Naive thymus-derived CD8-positive, alpha-beta T cell (primary cell): ENCODE data around the gene AKAP17A. TPM values are rescaled to one million over a fixed set of nuclear protein-coding genes. Genes with fewer than 3 reads are reported as not detected.

Experiments used
- ATAC-seq, 2 donors: fragments of 150-1000 bp; cut with Tn5 transposase in 1 of 2; sonication (Bioruptor Pico), chemical (Tn5 transposase) in 1 of 2; 1 replicate in 1 of 2; 2 replicates in 1 of 2; pipeline ENCODE4 v1.10.0; 2021; ENCODE audit warnings: mild to moderate bottlenecking in 2 of 2, moderate library complexity in 2 of 2
- POLR2A ChIA-PET: fragments of 350-600 bp; sonication (Branson Sonifier 250); formaldehyde crosslinking; loops from one replicate; lab custom pipeline; 2021; ENCODE audit warnings: antibody characterized with exemption; lab: Charles Lee
- DNase-seq, 10 donors: peaks; one replicate each; pipeline versions ENCODE4 v3.0.0 to v3.0.0-alpha.2; 2020 to 2022
- H3K27ac Mint-ChIP-seq, 10 donors: one replicate each; pipeline ENCODE4 v1.8.0; 2020 to 2022; ENCODE audit warnings: mild to moderate bottlenecking in 10 of 10, mixed read lengths in 10 of 10, moderate library complexity in 4 of 10, inconsistent platforms in 1 of 10
- H3K27me3 Mint-ChIP-seq, 5 donors: one replicate each; pipeline ENCODE4 v1.8.0; 2021 to 2022; ENCODE audit warnings: mixed read lengths in 5 of 5
- H3K36me3 Mint-ChIP-seq, 3 donors: one replicate each; pipeline ENCODE4 v1.8.0; 2020 to 2022; ENCODE audit warnings: mixed read lengths in 3 of 3, mild to moderate bottlenecking in 2 of 3, inconsistent platforms in 1 of 3
- H3K4me1 Mint-ChIP-seq, 4 donors: one replicate each; pipeline ENCODE4 v1.8.0; 2021 to 2022; ENCODE audit warnings: mixed read lengths in 4 of 4
- H3K4me3 Mint-ChIP-seq, 10 donors: one replicate each; pipeline ENCODE4 v1.8.0; 2020 to 2022; ENCODE audit warnings: mild to moderate bottlenecking in 10 of 10, mixed read lengths in 10 of 10, moderate library complexity in 6 of 10, inconsistent platforms in 1 of 10
- H3K9me3 Mint-ChIP-seq, 9 donors: one replicate each; pipeline ENCODE4 v1.8.0; 2020 to 2022; ENCODE audit warnings: mixed read lengths in 9 of 9, mild to moderate bottlenecking in 3 of 9, inconsistent platforms in 1 of 9, moderate library complexity in 1 of 9
- polyA plus RNA-seq, 3 donors: library from polyadenylated mRNA; unstranded; fragments of 300-500 nt; fragmentation: Illumina TruSeq; gene quantifications; one replicate each; pipeline ENCODE4 v1.2.3, GENCODE V29; 2021
- total RNA-seq, 8 experiments: library from RNA in 2 of 8; stranded (reverse) in 2 of 8; gene quantifications; one replicate each; pipeline ENCODE4 v1.2.3 and lab custom pipeline; 2021 to 2026

AKAP17A gene
- total and polyA plus RNA-seq, 5 experiments from 2014 or later: 16.8 to 159 (median 56.3) TPM

DNA sequence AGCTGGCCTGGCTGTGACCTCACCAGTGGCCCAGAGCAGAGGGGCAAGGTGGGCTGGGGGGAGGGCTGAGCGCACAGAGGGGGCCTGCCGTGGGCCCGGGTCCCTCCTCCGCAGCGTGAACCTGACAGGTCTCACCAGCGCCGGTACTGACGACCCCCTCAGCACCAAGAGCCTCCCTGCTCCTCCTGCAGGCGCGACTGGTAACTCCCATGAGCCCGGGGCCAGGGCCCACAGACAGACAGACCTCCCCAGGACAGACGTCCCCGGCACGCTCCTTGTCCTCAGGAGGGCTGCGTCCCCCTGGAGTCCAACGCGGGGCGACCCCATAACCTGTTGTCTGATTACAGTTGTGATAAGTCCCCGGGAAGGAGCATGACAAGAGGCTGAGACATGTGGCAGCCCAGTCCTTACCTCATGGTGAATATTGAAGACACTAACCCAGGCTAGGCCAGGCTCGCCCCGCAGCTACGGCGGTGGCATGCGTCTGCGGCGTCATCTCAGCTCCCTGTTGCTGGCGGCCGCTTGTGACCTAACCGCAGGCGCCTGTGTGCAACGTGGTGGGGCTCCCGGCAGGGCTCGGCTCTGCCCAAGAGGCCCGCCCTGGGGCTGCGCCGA, 8.5 kb downstream of the AKAP17A start:
- Mint-ChIP-seq H3K9me3 (no peaks in the 10 kb centered on the region), H3K4me3 (no peak overlapping the region), H3K27ac (peak overlapping the region in 3 of 10 donors; percentile 18 to 90 (median 59)), H3K4me1 (peaks cover 14 to 29% (median 18%) of the 10 kb centered on the region in 4 donors), H3K36me3 (peaks cover 4 to 91% (median 31%) of the 10 kb centered on the region in 3 donors), H3K27me3 (no peaks in the 10 kb centered on the region)
- DNase-seq (peak in 1 of 10 donors; percentile 17), ATAC-seq (no peak)
- POLR2A ChIA-PET: no interaction called here

DNA sequence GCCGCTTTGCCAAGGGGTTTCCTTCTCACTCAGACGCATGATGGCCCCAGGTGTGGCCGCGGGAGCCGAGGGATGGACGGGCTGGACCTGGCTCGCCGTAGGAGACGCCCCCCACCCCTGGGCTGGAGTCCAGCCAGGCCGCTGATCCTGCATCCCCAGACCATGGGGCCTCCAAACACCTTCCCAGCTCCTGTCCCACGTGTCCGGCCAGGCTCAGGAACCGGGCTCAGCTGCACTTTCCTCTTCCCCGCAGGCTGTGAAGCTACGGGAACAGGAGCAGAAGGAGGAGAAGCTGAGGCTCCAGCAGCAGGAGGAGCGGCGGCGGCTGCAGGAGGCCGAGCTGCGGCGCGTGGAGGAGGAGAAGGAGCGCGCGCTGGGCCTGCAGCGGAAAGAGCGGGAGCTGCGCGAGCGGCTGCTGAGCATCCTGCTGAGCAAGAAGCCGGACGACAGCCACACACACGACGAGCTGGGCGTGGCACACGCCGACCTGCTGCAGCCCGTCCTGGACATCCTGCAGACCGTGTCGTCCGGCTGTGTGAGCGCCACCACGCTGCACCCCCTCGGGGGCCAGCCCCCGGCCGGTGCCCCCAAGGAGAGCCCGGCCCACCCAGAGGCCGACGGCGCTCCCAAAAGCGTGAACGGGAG, 9.1 kb downstream of the AKAP17A start:
- Mint-ChIP-seq H3K27me3 (no peaks in the 10 kb centered on the region), H3K4me3 (no peak overlapping the region), H3K4me1 (peaks cover 8 to 23% (median 14%) of the 10 kb centered on the region in 4 donors), H3K27ac (no peak overlapping the region), H3K9me3 (no peaks in the 10 kb centered on the region), H3K36me3 (peaks cover 4 to 89% (median 28%) of the 10 kb centered on the region in 3 donors)
- ATAC-seq: no peak
- POLR2A ChIA-PET: no interaction called here
- DNase-seq: no peak

DNA sequence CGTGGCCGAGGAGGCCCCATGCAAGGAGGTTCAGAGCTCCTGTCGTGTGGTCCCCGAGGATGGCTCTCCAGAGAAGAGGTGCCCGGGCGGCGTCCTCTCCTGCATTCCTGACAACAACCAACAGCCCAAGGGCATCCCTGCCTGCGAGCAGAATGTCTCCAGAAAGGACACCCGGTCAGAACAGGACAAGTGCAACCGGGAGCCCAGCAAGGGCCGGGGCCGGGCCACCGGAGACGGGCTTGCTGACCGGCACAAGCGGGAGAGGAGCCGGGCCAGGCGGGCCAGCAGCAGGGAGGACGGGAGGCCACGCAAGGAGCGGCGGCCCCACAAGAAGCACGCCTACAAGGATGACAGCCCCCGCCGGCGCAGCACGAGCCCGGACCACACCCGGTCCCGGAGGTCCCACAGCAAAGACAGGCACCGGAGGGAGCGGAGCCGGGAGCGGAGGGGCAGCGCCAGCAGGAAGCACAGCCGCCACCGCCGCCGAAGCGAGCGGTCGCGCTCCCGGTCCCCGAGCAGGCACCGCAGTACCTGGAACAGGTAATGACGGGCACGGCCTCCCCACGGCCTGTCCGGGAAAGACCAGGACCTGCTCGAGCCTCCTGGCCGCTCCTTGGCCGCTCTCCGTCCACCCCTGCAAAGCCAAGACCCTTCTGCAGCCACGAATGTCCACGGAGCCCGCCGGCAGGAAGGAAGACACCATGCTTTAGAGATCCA, 9.8 kb downstream of the AKAP17A start:
- ATAC-seq: no peak
- Mint-ChIP-seq H3K4me1 (peaks cover 4 to 21% (median 13%) of the 10 kb centered on the region in 4 donors), H3K27me3 (no peaks in the 10 kb centered on the region), H3K9me3 (no peaks in the 10 kb centered on the region), H3K36me3 (peaks cover 4 to 83% (median 26%) of the 10 kb centered on the region in 3 donors), H3K27ac (peak overlapping the region in 2 of 10 donors; percentile 27 to 35), H3K4me3 (no peak overlapping the region)
- POLR2A ChIA-PET: no interaction called here
- DNase-seq: peak in 1 of 10 donors; percentile 17

DNA sequence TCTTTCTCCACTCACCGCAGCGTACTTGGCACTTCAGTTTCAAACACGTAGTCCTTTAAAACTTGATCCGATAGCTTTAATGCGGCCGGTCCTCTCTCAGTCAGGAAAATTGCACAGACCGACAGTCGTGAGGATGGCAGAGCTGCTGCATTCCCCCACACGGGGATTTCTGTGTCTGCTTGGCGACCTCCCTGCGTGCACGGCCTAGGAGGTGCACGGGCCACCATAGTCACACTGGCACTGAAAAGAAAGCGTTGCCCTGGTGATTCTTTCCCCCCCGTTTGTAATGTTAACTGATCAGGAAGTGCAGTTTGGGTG, 10.3 kb downstream of the AKAP17A start:
- H3K4me1 Mint-ChIP-seq: peaks cover 4 to 21% (median 13%) of the 10 kb centered on the region in 4 donors
- DNase-seq (peak in 1 of 10 donors; percentile 17), ATAC-seq (no peak)
- peak overlapping the region in 3 of 10 donors; percentile 27 to 36 (median 35) for H3K27ac Mint-ChIP-seq
- H3K4me3 Mint-ChIP-seq: no peak overlapping the region
- H3K9me3 Mint-ChIP-seq: no peaks in the 10 kb centered on the region
- no peaks in the 10 kb centered on the region for H3K27me3 Mint-ChIP-seq
- peaks cover 4 to 80% (median 26%) of the 10 kb centered on the region in 3 donors for H3K36me3 Mint-ChIP-seq
- POLR2A ChIA-PET: no interaction called here

DNA sequence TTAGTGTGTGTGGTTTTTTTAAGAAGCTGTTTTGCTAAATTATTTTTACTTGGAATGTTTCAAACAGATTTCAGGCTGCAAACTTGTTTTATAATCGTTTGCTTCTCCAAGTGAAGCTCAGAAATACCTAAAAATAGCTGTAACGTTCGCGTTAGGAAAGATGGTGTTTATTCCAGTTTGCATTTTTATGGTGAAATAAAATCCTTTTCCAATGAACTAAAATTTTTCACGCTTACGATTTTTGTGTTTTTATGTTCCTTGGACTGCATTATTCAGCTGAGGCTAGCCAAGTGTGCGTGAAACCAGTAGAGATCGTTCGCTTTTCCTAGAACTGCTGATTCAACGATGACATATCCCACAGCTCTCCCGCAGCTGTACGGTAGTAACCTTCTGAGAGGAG, 10.9 kb downstream of the AKAP17A start:
- no peak for ATAC-seq
- H3K9me3 Mint-ChIP-seq: no peaks in the 10 kb centered on the region
- peak in 1 of 10 donors; percentile 5 for DNase-seq
- POLR2A ChIA-PET: no interaction called here
- H3K36me3 Mint-ChIP-seq: peaks cover 4 to 74% (median 23%) of the 10 kb centered on the region in 3 donors
- H3K4me1 Mint-ChIP-seq: peaks cover 0 to 17% (median 11%) of the 10 kb centered on the region in 4 donors
- no peak overlapping the region for H3K4me3 Mint-ChIP-seq
- H3K27me3 Mint-ChIP-seq: no peaks in the 10 kb centered on the region
- no peak overlapping the region for H3K27ac Mint-ChIP-seq

DNA sequence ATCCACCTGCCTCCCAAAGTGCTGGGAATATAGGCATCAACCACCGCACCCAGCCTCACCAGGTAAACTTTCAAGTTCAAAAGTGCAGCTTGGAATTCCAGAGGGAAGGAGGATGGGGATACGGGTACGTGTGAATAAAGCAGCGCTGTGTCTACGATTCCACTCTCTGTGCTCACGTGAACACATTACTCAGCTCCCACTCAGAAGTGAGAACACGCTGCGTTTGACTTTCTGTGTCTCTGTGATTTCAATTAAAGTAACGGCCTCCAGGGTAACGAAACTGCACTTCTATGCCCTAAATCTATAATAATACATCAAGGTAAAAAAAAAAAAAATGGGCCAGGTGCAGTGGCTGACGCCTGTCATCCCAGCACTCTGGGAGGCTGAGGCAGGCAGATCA, 15.1 kb downstream of the AKAP17A start:
- Mint-ChIP-seq H3K27ac (no peak overlapping the region), H3K4me3 (no peak overlapping the region), H3K9me3 (no peaks in the 10 kb centered on the region), H3K36me3 (peaks cover 4 to 39% (median 18%) of the 10 kb centered on the region in 3 donors), H3K27me3 (no peaks in the 10 kb centered on the region), H3K4me1 (peaks cover 0 to 16% (median 8%) of the 10 kb centered on the region in 4 donors)
- DNase-seq (no peak), ATAC-seq (no peak)
- POLR2A ChIA-PET: no interaction called here

DNA sequence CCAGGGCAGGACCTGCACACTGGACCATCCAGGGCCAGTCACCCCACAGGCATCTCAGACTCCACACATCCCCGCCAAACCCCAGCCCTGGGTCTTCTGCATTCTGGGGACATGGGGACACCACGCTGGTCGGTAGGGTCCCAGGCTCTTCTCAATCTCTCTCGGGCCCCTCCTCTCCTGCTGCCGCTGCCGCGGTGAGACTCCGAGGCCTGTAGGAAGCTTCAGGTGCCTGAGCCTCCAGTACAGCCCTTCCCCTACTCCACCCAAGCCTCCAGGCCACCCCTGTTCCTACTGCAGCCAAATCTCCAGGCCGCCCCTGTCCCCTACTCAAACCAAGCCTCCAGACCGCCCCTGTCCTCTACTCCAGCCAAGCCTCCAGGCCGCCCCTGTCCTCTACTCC, 17.9 kb downstream of the AKAP17A start:
- POLR2A ChIA-PET: no interaction called here
- peaks cover 0 to 13% (median 4%) of the 10 kb centered on the region in 3 donors for H3K36me3 Mint-ChIP-seq
- H3K4me1 Mint-ChIP-seq: peaks cover 0 to 11% (median 3%) of the 10 kb centered on the region in 4 donors
- no peaks in the 10 kb centered on the region for H3K9me3 Mint-ChIP-seq
- DNase-seq: no peak
- H3K27ac Mint-ChIP-seq: peak overlapping the region in 1 of 10 donors; percentile 60
- H3K4me3 Mint-ChIP-seq: no peak overlapping the region
- H3K27me3 Mint-ChIP-seq: no peaks in the 10 kb centered on the region
- no peak for ATAC-seq

DNA sequence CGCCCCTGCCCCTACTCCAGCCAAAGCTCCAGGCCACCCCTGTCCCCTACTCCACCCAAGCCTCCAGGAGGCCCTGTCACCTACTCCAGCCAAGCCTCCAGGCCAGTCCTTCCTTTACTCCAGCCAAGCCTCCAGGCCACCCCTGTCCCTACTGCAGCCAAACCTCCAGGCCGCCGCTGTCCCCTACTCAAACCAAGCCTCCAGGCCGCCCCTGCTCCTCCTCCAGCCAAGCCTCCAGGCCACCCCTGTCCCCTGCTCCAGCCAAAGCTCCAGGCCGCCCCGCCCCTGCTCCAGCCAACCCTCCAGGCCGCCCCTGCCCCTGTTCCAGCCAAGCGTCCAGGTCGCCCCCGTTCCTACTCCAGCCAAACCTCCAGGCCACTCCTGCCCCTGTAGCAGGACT, 18.4 kb downstream of the AKAP17A start:
- no peak for ATAC-seq
- H3K27ac Mint-ChIP-seq: peak overlapping the region in 1 of 10 donors; percentile 60

DNA sequence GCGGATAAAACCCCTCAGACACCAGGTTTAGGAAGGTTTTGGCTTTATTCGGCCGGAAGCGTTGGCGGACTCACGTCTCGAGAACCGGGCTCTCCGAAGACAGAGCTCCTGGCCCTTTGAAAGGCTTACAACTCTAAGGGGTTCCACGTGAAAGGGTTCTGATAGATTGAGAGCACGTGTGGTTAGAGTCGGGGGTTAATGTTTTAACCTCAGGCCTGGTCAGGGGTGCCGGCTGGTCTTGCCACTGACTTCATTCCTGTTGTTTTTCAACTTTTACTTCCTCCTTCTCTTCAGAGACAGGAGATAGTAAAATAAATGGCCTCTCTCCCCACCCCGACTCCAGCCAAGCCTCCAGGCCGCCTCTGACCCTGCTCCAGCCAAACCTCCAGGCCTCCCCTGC, 18.8 kb downstream of the AKAP17A start:
- Mint-ChIP-seq H3K27ac (no peak overlapping the region), H3K4me1 (peaks cover 0 to 8% (median 0%) of the 10 kb centered on the region in 4 donors), H3K36me3 (peaks cover 0 to 7% (median 0%) of the 10 kb centered on the region in 3 donors), H3K4me3 (no peak overlapping the region), H3K27me3 (no peaks in the 10 kb centered on the region), H3K9me3 (no peaks in the 10 kb centered on the region)
- POLR2A ChIA-PET: no interaction called here
- no peak for DNase-seq
- no peak for ATAC-seq

More for the DNA sequence above, 18.4 kb downstream of the AKAP17A start:
- Mint-ChIP-seq H3K27me3 (no peaks in the 10 kb centered on the region), H3K4me1 (peaks cover 0 to 11% (median 1%) of the 10 kb centered on the region in 4 donors), H3K36me3 (peaks cover 0 to 9% (median 2%) of the 10 kb centered on the region in 3 donors), H3K4me3 (no peak overlapping the region), H3K9me3 (no peaks in the 10 kb centered on the region)
- DNase-seq: no peak
- POLR2A ChIA-PET: no interaction called here

DNA sequence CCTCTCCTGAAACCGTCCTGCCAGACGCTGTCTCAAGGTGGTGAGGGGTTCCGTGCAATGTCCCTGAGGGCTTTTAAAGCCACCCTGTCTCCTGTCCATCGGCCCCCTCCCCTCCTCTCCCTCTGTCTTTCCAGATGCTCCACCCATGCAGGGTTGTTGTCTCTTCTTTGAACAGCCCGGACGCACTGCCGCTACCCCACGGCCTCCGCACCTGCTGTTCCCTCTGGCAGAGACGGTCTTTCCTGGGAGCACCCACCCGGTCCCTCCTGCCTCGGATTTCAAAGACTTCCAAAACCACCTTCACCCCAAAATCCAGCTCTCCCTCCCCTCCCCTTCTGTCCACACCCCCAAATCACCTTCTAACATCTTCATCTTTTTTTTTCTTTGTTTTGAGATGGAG, 19.3 kb downstream of the AKAP17A start:
- Mint-ChIP-seq H3K4me1 (peaks cover 0 to 6% (median 0%) of the 10 kb centered on the region in 4 donors), H3K36me3 (peaks cover 0 to 3% (median 0%) of the 10 kb centered on the region in 3 donors), H3K27ac (no peak overlapping the region), H3K4me3 (no peak overlapping the region), H3K9me3 (no peaks in the 10 kb centered on the region), H3K27me3 (no peaks in the 10 kb centered on the region)
- DNase-seq (no peak), ATAC-seq (no peak)
- POLR2A ChIA-PET: no interaction called here

DNA sequence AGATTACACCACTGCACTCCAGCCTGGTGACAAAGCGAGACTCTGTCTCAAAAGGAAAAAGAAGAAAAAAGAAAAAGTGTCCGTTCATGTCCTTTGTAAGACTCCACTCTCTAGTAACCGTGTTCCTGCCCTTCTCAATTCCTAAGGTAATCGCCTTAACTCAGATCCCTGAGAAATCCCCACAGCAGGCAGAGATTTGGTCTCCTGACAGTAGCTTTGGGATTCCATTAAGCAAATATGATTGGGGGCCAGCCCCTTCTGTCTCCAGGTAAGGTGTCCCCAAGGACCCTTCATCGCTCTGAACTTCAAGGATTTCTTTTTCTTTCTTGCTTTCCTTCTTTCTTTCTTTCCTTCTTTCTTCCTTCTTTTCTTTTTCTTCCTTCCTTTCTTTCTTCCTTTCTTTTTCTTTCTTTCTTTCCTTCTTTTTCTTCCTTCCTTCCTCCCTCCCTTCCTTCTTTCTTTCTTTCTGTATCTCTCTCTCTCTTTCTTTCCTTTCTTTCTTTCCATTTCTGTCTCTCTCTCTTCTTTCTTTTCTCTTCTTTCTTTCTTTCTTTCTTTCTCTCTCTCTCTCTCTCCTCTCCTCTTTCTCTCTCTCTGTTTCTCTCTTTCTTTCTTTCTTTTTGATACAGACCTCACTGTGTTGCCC, 21.4 kb downstream of the AKAP17A start:
- H3K4me3 Mint-ChIP-seq: no peak overlapping the region
- no peak for DNase-seq
- H3K4me1 Mint-ChIP-seq: peaks cover 0 to 6% (median under 1%) of the 10 kb centered on the region in 4 donors
- POLR2A ChIA-PET: no interaction called here
- peak overlapping the region in 3 of 10 donors; percentile 29 to 63 (median 41) for H3K27ac Mint-ChIP-seq
- H3K36me3 Mint-ChIP-seq: peaks cover 0 to 3% (median 0%) of the 10 kb centered on the region in 3 donors
- ATAC-seq: no peak
- no peaks in the 10 kb centered on the region for H3K27me3 Mint-ChIP-seq
- no peaks in the 10 kb centered on the region for H3K9me3 Mint-ChIP-seq

DNA sequence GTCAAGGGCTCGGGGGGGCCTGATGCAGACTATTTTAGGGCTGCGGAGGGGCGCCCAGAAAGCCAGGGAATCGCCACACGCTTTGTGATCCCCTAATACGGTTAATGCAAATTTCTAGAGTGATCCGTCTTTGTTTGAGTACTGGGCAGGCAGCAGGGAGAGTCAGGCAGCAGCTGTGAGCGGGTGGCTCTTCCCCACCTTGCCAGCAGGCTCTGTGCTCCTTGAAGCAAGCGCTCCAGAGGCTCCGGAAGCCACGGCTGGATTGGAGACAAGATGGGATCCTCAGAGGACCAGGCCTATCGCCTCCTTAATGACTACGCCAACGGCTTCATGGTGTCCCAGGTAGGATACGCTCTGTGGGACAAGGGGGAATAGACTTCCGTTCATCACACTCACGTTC, 23.5 kb downstream of the AKAP17A start, which contains the start of gene ASMT:
ASMT (plus strand) TSS at position 133 of the 400 bp plus-strand sequence; CDS start at position 274, 141 bp downstream.
- Mint-ChIP-seq H3K9me3 (no peaks in the 10 kb centered on the region), H3K27me3 (no peaks in the 10 kb centered on the region), H3K36me3 (no peaks in the 10 kb centered on the region), H3K4me3 (no peak within 1 kb of the TSS), H3K27ac (peak within 1 kb of the TSS in 2 of 10 donors; percentile 7 to 31), H3K4me1 (peaks cover 0 to 3% (median 1%) of the 10 kb centered on the region in 4 donors)
- ATAC-seq (no peak), DNase-seq (no peak)
- POLR2A ChIA-PET: no interaction called here
